NCI-H146 (cell line): ENCODE results near the gene FAR2.
"Not testable (repeated sequence)": the region's sequence is repeated elsewhere in the genome, so short reads cannot be mapped to it uniquely, and the experiment has no call there.

ENCODE experiments used
- DNase-seq: peaks from one replicate; lab custom pipeline; 2025; lab: John Stamatoyannopoulos, UW

The FAR2 gene

DNA sequence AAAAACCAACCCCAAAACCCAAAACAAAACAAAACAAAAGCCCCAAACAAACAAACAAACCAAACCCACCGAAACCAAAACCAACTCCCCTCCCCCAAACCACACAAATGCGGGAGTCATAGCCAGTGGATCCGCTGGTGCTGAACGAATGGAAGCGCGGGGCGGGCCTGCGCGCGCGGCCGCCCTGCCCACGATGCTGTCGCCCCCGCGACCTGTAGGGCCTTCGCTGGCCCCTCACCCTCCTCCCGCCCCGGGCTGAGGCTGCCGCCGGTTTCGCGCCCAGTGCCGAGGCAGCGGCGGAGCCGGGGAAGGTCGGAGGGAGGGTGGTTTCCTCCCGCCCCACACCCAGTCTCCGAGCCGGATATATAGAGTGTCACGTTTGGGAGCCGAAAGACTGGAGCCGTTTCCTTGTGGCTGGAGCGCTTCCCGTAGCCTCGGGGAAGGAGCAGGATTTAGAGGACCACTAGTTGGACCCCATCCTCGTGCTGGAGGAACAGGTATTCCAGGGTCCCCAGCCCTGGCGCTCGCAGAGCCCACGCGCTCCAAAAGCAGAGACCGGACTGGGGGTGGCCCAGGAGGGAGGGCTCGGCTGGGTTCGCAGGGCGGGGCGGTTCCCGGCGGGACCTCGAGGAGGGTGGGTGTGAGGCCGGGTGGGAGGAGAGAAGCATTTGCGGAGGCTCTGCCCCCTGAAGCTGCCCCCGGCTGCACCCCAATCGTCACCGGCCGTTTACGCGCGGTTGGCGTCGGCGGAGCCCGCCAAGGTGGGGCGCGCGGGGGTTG is at the start of gene FAR2:
FAR2 (plus strand) TSS at position 368 of the 780 bp plus-strand sequence. CDS start 121,172 bp downstream, outside the sequence.
- no peak for DNase-seq

DNA sequence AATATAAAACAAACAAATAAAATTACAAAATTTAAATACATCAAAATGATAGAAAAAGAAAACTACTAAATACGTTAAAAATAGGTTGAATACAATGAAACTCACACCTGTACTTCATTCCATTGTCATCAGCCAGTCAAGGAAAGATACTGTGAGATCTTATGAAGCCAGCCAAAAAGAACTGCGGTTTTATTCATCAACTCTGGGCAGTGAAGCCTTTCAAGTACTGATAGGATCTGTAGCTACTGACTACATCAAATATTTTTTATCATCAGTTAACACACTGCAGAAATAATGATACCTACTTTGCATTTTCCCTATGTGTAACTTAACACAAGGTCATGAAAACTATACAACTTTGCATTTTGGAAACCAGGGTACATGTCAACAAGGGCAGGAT is 46.3 kb upstream of the FAR2 start:
- no peak for DNase-seq

DNA sequence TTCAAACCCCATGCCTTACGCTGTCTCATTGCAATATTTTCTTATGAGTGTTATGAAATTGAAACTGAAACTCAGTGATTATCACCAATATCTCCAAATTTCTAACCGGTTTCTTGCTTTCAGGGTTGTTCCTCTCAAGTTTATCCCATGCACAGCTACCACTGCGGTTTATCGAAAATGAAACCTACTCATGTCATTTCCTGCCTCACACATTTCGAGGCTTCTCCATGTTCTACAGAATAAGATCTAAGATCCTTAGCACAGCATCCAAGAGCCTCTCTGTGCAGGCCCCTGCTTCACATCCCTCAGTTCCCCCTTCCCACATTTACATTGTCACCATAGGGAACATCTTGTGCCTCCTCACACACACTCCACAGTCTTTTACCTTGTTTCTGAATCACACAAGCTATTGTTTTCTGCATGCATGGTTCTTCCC is 45.5 kb upstream of the FAR2 start:
- DNase-seq = no peak

DNA sequence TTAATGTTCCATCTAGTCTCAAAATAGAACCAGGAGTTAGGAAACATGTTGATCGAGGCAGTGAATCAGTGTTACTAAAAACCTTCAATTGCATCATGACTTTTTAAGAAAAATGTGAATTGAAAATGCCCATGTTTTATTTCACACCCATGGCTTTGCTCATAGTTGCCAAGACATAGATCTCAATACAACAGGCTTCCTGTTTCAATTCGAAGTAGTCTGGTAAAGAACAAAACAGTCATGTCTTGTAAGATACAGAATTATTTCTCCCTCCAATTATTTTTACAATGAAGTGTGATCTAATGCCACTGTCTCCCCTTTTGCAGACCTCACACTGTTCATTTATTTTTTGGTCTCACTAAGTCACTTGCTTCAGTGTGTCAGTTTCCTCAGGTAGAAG is 44.6 kb upstream of the FAR2 start:
- no peak for DNase-seq

DNA sequence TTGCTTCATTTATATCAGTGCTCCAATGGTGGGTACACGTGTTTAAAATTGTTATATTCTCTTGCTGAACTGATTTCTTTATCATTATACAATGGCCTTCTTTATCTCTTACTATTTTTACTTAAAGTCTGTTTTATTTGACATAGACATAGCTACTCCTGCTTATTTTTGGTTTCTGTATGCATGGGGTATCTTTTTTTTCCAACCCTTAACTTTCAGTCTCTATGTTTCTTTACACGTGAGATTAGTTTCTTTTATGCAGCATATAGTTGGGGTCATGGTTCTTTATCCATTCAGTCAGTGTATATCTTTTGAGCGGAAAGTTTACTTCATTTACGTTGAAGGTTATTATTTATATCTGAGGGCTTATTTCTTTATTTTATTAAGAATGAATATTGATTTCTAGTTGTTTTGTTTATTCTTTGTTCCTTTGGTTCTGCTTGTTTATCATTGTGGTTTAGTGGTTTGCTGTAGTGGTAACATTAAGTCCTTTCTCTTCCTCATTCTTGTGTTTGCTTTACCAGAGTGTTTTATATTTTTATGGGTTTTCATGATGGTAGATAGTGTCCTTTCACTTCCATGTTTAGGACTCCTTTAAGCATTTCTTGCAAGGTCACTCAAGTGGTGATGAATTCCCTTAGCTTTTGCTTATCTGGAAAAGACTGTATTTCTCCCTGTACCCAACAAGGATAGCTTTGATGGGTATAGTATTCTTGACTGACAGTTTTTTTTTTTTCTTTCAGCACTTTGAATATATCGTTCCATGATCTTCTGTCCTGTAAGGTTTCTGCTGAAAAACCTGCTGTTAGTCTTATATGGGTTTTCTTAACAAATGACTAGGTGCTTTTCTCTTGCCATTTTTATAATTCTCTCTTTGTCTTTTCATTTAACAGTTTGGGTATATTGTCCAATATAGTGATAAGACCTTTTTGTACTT is 38.3 kb upstream of the FAR2 start:
- DNase-seq = no peak

DNA sequence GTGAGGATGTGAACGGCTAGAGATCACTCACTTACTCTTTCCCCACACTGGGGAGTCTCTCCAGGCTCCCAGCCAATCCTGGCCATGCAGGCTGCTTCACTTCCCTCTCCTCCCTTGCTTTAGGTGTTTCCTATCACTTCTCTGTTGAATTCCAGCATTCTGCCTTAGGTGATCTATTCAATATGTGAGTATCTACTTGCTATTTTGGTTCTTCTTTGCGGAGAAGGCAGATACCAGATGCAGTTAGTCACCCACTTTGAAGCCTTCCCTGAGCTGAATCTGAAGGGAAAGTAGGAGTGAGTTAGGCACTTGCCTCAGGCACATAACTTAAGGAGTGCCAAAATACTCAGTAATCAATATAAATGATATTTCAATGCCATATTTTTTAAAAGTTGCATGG is 36.0 kb upstream of the FAR2 start:
- DNase-seq = no peak

DNA sequence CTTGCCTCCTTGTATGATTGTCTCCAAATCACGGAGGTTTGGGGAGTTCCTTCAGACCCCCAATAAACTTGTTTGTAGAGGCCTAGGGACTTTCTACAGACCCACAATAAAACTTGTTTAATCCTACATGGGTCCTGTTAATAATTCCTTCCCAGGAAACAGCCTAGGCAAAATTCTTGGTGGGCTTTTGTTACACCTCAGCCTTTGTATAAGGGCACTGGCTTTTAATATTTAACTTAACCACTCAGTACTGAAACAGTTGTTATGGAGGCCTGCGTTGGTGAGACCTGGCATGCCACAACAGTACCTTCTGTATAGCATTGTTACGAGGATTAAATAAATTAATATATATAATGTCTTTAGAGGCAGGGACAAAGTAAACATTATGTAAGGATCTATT is 32.7 kb upstream of the FAR2 start:
- no peak for DNase-seq

DNA sequence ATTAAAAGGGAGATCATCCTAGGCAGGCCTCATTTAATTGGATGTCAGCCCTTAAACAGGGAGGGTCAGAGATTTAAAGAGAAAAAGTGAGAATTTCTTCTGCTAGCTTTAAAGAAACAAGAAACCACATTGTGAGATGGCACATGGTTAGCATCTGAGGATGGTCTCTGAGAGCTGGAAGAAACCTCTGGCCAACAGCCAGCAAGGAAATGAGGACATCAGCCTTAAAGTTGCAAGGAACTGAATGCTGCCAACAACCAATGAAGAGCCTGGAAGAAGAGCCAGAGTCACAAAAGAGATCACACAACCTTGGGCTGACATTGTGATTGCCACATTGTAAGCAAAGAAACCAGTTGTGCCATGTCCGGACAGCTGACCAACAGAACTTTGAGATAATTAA is 17.5 kb upstream of the FAR2 start:
- no peak for DNase-seq

DNA sequence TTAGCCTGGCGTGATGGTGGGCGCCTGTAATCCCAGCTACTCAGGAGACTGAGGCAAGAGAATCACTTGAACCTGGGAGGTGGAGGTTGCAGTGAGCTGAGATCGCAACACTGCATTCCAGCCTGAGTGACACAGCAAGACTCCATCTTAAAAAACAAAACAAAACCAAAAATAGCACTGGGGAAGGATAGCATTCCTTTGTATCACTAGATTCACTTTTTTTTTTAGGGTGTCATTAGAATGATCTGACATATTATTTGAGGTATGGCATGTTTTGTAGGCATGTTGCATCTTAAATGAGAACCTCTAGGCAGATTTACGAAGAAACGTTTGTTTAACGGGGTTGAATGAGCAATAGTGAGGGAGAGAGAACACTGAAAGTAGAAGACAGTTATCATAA is 16.8 kb upstream of the FAR2 start:
- no peak for DNase-seq

DNA sequence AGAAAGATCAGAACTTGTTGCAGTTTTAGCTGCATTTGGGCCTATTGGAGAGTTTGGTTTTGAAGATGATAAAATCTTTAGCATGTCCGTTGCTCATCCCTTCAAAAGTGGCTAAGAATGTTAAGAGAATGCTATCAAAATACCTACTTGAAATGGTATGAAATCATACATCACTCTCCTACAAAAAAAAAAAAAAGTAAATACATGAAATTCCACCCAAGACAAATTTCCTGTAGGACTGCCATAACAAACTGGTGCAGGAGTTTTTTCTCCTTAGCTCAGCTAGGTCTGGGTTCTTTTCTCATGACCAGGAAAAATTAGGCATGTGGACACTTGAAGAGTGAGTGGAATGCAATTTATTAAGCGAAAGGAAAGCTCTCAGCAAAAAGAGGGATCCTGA is 15.9 kb upstream of the FAR2 start:
- DNase-seq = no peak

DNA sequence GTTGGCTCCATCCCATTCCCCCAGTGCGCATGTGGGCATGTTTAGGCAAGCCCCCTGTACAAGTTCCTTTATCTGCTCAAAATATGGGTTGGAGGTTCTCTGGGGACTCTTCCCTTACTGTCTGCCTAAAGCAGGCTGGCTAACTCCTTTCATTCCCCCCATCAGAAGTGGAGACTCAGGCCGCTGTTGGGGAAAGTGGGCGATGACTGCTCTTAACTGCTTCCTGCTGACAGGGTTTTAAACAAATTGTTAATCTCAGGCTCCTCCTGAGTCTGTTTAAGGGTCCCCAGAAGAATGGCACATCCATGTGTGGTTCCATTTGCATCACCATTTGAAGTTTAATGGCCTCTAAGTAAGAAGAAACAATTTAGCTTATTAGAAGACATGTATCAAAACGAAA is 15.4 kb upstream of the FAR2 start:
- DNase-seq = no peak

DNA sequence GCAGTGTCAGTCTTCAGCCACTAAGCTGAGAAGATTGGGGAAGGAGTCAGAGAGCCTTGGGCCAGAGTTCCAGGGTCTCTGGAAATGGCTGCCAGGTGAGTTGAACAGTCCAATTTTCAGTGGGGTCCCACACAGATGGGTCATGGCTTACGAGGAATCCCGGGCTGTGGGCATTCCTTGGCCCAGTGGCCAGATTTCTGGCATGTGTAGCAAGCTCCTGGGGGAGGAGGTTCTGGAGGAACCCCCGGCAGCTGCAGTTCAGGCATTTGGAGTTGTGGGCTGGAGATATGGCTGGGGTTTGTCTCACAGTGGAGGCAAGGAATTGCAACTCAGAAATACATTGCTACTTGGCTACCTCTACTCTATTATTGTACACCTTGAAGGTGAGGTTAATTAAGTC is 10.8 kb upstream of the FAR2 start:
- DNase-seq = not testable (repeated sequence)

DNA sequence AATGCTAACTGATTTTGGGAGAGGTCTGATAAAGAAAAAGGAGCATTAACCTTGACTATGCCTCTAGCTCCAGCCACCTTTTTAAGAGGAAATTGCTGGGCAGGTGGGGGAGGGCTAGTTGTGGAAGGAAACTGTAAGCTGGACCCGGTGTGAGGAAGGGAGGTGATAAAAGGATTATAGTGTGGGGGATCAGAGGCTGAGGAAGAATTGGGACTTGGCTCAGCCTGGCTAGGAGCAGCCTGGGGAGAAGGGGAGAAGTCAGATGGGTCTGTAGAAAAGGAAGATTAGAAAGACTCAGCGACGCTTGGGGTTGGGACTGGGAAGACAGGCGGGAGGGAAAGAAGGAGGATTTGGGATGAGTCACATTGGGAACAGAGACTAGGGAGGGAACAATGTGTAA is 10.2 kb upstream of the FAR2 start:
- DNase-seq = not testable (repeated sequence)

DNA sequence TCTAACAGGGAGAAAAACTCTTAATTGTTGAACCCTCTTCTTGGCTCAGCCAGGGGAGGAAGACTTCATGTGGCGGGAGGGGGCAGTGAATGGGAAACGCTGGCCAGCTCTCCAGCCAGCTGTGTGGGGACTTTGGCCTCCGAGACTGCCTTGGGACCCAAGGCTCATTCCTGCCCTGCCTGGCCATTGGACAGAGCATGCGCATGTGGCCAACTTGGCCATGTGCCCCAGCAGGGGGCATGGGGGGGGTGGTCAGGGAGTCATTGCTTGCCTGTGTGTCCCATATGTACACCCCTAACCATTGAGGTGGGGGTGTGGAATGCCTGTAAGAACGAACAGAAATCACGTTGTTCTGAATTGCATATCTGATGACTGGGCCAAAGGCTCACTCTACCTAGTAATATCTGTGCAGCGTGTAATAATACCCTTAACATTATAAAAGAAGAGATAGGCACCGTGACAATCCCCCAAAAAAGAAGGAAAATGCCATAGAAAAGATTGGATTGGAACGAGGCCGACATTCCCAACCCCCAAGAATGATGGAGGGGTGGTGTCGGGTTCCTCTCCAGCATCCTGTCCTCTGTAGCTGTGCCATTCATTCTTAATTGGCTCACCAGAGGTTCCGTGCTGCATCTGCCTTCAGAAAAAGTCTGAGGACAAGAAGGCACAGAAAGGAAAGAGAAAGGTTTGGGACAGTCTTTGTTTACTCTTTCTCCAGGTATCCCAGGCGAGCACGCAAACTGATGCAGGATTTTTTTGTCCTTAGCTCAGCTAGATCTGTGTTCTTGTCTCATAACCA is 3.5 kb upstream of the FAR2 start:
- no peak for DNase-seq

DNA sequence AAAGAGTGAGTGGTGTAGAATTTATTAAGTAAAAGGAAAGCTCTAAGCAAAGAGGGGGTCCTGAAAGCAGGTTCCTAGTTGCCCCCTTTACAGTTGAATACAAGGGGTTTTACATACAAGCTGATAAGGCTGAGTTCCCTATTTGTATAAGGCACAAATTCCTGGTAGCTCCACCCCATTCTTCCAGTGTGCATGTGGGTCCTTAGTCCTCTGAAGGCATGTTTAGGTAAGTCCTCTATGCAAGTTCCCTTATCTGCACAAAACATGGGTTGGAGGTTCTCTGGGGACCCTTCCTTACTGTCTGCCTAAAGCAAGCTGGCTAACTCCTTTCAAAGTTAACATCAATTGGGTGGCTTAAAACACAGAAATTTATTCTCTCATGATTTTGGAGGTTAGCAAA is 2.9 kb upstream of the FAR2 start:
- DNase-seq = no peak

DNA sequence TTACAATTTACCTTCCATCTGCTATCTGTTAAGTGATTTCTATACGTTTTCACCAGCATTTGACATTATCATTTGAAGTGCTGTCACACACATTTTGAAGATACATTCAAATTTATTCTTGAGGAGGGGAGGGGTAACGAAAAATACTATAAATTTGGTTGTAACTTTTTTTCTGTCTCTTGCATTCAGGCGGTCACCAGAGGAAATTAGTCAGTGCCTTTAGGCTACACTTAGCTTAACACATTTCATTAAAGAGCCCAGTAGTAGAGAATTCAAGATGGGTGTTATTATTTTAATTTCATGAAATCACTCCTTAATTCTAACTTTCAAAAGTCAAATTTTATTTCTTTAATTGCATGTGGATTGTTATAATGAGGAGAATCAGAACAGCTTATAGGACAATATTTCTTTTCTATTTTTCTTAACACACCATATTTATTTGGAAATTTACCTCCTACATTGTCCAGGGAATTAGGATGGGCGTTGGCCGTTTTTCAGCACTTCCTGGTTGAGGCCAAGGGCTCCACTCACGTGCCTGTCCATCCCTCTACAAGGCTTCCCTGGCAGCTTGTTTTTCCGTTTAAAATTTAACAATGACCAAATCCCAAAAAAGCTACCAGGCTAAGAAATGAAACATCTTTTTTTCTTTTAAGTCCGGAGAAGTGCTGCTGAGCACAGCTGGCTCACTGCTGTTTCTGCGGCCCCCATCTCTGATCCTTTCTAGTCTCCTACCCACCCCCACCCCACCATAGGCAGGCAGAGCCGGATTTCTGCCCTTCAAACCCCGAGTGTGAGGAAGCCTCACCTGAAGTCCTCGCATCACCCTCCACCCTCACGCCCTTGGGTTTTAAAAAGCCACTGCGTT is 1.1 kb upstream of the FAR2 start:
- no peak for DNase-seq

DNA sequence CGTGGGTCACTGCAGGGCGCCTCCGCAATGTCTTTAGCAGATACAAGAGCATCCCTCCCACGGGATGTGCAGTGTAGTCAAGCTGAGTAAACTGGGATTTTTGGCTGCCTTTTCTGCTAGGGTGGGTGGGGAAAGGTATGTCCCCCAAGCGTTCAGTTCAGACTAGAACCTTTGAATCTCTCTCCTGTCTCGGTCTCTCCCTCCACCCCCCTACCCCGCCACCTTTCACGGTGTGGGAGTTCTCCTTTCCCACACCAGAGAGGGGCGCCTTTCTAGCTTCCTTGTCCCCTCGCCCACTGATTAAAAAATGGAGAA is 525 bp upstream of the FAR2 start:
- no peak for DNase-seq

DNA sequence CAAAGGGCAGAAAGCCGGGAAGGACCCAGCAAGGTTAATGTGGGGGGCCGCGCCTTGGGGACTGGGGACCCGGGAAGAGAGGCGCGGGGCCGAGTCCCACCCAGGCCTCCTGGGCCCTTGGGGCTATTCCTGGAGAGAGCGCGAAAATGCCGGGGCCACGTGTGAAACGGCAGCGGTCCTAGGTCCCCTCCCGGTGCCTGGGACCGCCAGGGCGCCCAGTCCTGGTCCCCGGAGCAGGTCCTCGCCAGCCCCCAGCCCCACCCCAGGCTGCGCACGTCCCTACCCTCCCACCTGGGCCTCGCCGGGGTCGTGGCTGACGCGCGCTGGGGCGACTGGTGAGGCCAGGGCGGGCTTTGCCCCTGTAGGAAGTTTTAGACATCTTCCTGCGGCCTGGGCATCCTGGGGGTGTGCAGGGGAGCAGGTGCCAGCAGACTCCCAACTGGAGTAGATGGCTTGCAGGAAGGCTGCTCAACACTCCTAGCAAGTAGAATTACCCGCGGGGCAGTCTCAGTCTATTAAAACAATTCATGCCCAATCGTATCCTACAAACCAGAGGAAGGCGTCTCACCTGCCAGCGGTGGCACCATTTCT is 708 bp downstream of the FAR2 start:
- no peak for DNase-seq

DNA sequence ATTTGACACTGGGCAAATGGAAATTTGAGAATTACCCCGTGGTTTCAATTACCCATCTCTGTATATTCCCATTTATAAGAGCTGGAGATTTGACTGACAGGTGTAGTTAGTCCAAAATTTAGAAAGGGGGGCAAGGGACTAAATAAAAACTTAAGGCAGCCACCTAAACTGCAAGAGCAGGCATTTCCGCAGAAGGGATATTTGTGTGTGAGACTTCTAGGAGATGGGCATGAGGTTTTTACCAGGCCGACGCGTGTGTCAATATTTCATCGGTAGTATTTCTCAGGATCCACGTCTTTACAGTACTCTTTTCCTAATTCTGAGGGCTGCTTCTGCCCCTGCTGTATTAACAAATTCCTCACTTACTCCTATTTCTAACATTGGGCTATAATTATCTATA is 1.4 kb downstream of the FAR2 start:
- no peak for DNase-seq

DNA sequence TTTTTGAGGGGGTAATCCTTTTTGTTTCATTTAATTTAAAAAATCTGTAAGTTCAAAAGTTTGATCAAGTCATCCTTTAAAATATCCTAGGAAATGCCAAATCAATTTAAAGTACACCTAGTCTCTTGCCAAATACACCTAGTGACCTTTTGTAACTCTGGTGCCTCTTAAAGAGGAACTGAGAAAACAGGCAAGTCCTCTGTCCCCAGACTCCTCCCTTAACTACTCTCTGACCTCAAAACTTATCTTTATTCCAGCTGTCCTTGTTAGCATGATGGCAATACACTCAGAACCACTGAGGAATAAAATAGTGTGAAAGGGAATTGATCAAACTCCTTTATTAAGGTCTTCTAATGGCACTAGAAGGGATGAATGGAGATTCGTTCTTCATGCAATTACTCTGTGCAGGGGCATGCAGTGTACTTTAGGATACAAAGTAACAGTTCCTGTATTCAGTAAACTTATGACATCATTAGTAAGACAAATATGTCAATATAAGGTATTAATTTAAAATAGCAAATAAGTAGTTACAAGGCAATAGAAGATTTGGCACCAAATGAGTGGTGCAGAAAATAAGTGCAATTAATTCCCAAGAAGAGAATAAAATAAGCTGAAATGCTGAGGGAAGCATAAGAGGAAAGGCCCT is 3.3 kb downstream of the FAR2 start:
- no peak for DNase-seq
